NCI-H69 (cell line): Measurements from ENCODE around the gene DGKA.
A peak's percentile ranks its signal among the peaks of the same experiment; 100 is the strongest.
"Not testable (repeated sequence)": the region's sequence is repeated elsewhere in the genome, so short reads cannot be mapped to it uniquely, and the experiment has no call there.

ENCODE experiments used
- DNase-seq: peaks from one replicate; lab custom pipeline; 2025; lab: John Stamatoyannopoulos, UW

DGKA gene

DNA sequence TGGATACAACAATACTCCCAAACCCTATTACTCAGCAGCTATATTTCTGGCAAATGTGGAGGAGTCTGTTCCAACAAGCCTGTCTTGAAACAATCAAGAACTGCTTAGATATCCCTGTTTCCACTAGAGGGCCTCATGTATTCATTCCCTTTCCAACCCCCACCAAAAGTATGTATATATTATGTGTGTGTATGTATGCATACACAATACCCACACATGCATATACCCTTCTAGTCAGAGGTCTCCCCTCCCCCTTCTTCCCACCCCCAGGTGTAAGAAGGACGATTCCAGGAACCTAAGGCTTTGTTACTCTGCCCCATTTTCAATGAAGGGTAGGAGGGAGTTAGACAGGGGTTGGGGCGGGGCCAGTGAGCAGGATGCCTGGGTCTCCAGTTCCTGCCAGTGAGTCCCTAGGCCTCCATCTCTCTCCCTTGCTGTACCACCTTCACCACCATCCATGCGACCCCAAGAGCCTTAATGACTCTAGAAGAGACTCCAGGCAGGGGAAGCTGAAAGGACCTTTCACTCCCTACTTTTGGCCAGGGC is at the start of gene DGKA:
DGKA (plus strand) TSS at position 392 of the 546 bp plus-strand sequence. CDS start 5,342 bp downstream, outside the sequence.
- peak; percentile 77 for DNase-seq

DNA sequence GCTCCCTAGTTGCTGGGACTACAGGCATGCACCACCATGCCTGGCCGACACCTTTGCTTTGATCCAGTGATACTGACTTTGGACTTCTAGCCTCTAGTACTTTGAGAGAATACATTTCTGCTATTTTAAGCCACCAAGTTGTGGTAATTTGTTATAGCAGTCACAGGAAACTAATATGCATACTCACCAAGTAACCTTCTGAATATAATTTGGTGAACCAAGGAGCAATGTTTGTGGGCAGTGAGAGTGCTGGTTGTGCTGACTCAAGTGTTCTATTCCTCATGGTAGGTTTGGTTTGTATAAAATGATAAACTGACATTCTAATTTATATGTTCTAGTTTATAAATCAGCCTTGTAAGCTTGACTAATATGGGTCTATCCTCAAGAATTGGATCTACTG is 45.8 kb upstream of the DGKA start:
- DNase-seq = no peak

DNA sequence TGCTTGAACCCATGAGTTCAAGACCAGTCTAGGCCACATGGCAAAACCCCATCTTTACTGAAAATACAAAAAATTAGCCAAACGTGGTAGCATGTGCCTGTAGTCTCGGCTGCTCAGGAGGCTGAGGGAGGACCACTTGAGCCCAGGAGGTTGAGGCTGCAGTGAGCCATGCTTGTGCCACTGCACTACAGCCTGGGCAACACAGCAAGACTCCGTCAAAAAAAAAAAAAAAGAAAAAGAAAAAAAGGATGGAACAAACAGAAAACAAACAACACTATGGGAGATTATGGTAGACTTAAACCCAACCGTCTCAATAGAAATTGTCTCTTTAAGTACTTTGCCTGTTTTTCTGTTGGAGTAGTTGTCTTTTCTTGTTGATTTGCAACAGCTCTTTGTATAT is 39.7 kb upstream of the DGKA start:
- DNase-seq = no peak

DNA sequence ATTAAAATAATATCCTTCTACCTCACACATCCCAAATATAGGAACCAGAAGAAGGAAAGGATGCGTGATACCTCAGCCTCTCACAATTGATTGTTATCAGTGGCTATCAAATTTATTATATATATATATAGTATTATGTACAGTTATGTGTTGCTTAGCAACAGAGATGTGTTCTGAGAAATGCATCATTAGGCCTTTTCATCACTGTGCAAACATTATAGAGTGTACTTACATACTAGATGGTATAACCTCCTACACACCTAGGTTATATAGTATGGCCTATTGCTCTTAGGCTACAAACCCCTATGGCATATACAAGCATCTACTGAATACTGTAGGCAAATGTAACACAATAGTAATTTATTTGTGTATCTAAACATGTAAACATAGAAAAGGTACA is 37.2 kb upstream of the DGKA start:
- DNase-seq = no peak

DNA sequence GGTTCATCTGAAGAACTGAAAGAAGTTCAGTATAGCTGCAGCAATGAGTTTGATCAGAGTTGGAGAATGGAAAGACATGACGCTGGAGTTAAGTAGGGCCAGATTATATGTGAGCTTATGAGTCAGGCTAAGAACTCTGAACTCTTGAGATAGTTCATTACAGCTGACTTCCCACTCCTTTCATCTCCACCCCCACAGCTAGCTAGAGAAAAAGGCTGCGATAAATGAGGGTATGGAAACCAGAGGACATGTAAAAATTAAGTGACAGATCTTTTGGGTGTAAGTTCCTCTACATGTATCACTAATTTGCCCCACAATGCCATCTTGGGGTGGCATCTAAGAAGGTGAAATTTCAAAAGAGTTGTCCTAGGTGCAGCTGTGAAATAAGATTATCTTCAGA is 31.9 kb upstream of the DGKA start:
- no peak for DNase-seq

DNA sequence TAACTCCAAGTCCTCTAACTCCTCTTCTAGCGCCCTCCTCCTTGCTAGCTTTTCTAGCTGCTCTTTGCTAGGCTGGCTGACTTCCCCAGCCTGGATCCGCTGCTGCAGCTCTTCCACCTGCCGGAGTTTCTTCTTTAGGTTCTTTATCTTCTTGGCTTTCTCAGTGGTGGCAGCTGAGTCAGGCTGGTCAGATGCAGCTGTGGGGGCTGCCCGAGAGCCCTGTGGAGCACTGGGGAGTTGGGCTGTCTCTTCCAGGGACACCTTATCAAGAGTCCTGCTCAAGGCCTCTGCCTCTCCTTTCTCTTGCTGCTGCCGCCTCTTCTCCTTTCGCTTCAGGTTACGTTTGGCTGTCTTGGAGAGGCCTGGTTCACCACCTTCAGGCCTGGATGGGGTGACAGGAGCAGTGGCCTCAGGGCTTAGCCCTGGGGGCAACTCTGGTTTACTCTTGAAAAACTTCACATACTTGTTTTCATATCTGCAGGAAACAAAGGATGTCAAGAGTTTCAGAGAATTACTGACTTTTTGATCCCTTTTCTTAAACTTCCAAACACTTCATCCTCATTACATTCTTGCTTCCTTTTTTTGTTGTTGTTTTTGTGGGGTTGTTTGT is 29.0 kb upstream of the DGKA start:
- DNase-seq = no peak

DNA sequence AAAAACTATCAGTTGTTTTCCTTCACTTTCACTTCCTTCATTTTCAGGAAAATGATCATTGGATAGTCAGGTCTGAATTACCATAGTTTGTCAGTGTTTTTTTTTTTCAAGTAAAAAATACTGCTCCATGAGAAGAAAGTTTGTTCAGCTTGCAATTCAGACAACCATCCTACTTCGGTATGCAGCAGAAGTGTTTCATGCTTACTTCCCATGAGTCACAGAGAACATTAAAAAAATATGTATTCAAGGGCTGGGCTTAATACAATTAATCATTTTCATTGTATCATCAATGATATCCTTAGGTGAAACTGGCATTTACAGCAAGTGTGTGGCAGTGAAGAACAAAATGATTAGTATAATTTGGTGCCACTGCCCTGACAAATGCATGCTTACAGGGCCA is 24.9 kb upstream of the DGKA start:
- DNase-seq = no peak

DNA sequence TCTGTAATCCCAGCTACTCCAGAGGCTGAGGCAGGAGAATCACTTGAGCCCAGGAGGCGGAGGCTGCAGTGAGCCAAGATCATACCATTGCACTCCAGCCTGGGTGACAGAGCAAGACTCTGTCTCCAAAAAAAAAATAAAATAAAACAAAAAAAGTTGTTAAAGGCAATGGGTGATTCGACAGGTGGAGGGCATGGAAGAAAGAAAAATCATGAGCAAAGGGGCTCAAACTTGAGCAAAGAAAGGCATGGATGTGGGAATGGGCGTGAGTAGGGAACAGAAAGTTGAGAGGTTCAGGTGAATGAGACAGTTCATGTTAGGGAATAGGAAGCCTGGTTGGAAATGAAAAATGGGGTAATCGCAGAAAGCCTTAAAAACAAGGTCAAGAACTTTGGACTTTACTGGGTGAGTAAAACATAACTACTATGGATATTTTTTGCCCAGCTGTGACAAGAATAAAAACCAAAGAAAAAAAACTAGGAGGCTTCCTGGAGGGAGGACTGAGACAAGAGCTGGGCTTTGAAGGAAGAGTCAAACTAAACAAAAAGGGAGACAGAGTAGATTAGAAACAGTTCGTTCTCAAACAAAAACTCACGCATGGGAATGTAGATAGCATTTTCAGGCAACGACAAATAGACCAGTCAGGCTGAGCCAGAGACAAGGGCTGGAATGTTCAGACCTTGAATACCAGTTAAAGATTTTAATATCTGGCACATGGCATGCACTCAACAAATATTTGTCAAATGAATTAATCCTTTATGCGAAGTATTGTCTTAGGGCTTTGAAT is 22.0 kb upstream of the DGKA start:
- no peak for DNase-seq

DNA sequence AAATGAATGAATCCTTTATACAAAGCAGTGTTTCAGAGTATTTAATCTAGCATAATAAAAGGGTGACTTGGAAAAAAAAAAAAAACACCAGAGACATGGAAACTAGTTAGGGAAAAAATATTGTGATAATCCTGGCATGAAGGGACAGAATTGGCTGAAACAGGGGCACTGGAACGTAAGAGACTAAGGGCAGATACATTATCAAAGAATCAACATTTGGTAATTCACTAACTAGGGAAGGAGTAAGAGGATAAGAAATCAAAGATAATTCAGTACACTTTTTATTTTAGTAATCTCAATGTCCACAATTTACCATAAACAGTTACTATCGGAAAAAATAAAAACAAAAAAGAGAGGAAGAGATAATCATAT is 21.5 kb upstream of the DGKA start:
- DNase-seq = no peak

DNA sequence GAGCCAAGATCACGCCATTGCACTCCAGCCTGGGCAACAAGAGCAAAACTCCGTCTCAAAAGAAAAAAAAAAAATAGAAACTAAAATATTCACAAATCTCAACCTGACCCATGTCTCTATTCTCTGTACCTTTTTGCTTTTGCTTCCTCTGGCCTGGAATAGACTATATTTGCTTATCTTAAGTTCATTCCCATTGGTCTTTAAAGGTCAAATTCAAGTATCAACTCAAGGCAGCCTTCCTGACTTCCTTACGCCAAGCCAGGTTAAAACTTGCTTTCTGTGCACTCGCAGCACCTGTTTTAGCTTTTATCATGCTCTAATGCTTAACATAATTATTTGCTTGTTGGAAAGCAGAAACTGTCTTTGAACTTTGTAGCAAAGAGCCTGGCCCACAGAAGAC is 18.1 kb upstream of the DGKA start:
- no peak for DNase-seq

DNA sequence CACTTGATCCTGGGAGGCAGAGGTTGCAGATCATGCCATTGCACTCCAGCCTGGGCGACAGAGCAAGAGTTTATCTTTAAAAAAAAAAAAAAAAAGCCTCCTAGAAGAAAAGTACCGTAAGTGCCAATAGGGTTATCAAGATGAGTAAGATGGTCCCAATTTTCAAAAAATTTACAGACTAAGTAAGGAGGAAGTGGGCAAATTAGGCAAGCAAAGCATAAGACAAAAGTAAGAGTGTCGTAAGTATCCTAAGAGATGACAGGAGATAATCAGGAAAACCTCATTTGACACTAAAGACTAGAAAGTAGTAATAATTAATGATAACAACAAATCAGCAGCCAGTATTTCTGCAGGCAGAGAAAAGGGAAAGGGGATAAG is 15.5 kb upstream of the DGKA start:
- no peak for DNase-seq

DNA sequence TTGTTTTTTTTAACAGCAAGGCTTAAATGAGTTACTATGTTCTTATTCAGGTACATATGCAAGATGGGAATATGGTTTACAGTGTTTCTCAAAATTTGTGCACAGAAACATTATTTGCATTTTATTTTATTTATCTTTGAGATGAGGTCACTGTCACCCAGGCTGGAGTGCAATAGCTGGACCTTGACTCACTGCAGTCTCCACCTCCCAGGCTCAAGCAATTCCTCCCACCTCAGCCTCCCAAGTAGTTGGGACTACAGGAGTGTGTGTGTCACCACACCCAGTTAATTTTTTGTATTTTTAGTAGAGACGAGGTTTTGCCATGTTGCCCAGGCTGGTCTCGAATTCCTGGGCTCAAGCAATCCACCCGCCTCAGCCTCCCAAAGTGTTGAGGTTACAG is 11.9 kb upstream of the DGKA start:
- DNase-seq = not testable (repeated sequence)

DNA sequence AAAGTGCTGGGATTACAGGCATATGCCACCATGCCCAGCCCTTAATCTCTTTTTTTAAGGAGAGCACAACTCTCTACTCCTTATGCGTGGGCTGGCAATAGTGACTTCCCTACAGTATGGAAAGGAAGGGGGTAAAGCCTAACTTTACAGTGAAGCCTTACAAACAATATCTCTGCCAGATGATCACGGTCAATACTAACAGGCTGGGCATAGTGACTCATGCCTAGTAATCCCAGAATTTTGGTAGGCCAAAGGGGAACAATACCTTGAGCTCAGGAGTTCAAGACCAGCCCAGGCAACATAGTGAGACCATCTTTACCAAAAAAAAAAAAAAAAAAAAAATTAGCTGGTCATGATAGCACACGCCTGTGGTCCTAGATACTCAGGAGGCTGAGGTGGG is 8.8 kb upstream of the DGKA start:
- DNase-seq = no peak

DNA sequence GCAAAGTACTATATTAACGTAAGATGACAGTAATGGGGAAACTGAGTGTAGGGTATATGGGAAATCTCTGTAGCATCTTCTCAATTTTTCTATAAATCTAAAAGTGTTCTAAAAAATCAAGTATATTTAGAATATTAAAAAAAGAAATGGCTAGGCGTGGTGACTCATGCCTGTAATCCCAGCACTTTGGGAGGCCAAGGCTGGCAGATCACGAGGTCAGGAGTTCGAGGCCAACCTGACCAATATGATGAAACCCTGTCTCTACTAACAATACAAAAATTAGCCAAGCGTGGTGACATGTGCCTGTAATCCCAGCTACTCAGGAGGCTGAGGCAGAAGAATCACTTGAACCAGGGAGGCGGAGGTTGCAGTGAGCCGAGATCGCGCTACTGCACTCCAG is 7.3 kb upstream of the DGKA start:
- DNase-seq = not testable (repeated sequence)

DNA sequence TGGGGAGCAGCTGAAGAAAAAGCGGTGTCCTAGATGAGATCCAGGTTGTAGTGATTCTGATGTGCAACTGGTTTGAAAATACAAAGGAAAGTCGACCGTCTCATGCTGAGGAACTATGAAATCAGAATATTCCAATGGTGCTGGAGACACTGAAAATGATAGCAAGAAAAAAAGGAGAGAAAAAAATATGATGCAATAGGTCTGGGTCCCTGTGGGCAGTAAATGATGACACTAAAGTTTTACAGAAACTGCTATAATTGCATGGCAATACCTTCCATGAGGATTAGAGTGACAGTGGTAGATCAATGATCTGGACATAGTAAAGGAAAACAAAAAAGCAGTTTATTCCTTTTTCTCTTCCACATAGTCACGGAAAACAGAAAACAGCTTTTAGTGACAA is 5.6 kb upstream of the DGKA start:
- no peak for DNase-seq

DNA sequence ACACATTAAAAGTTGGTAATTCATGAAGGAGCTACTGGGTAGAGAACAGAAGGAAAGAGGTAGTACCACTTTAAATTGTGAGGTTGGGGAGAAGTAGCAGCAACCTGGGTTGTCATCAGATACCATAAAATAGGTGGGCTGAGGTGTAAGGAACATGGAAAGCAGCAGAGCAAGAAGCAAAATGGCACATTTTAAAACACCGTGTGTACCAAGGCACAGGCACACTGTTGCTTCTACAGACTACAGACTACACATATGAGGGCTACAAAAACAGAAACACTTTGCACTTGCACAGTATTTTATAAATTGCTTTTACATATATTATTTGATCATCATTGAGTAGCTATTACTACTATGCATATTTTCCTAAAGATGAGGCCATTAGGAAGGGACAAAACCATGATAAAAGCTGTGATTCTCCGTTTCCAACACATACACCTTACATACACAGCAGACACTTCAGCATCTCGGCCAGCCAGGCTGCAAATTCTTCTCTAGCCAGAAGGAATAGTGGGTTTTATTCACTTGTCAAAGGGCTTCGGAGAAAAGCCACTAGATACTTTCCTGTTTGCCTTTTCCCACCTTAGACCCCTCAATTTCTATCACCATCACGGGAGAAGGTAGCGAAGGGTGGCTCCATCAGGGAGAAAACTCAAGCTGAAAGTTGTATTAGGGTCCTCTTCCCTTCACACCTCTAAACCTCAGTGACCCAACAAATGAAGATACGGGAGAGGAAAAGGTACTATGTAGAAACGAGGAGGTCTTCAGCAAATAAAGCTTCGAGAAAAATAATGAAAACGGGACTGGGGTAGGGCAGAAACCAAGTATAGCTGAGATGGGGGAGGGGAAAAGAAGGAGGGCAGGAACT is 4.9 kb upstream of the DGKA start:
- peak; percentile 42 for DNase-seq

DNA sequence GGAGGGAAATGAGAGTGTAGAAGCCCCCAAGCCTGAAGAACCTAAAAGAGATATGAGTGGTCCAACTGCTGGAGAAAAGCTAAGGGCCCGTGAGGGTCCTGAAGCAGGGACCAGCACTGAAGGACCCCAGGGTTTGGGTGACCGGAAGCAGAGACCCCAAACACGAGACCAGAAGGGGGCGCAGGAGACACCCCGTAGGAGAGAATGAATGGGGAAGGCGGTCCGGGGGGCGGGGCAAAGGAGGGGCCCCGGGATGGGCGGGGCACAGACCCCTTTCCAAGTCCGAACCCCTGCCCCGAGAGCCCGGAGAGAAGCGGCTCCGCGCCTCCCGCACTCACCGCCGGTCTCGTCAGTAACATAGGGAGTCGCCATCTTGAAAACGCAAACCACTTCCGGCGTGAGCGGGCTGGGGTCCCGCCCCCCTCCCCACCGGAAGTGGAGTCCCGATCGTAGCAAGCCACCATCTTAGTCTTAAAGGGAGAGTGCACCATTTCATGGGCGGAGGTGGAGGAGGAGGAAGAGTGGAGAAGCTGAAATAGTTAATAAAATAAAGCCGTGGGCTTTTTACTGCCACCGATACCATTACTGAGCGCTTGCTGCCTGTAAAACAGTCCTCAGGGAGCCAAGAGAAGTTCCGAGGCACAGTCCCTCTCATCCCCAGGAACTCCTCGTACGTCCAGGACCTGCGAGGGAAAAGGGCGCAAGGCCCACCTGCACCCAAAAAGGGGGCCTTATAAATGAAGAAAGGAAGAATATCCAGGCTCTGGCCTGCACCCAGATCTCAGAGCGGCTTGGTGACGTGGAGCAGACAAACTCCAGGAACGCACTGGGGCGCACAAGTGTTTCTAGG is 4.0 kb upstream of the DGKA start:
- peak; percentile 96 for DNase-seq

DNA sequence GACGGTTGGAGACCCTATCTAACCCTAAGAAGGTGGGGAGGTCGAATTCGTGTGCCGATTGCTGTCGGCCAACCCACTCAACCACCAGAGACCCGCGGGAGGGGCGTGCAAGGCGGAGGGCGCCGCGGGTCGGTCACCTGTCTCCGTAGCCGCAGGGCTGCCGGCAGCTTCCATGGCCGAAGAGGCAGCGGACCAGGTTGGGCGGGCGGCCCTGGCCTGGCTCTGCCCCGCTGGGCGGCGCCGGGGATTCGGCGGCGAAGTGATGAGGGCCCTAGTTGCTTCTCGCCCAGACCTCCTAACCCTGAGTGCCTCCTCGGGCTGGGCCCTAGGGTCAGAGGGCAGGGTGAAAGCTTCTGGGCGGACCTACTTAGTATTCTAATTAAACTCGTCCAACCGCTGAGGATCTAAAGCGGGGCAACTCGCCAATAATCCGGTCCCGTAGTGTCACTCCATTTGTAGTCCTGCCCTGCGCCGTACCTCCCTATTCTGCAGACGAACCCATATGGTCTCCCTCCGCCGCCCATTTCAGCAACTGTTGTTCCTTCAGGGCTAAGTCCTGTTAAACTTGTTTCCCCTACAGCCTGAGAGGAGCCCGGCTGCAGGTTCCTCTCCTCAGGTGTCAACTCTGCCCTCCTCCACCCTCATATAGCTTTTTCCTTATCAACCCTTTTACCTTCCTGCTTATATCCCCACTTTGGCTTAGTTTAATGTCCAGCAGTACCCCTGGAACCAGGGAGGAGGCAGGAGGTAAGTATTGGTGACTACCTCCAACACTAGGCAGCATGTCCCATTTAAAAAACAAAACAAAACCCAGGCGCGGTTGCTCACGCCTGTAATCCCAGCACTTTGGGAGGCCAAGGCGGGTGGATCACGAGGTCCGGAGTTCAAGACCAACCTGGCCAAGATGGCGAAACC is 3.1 kb upstream of the DGKA start, which contains the start of gene PYM1:
PYM1 (minus strand) TSS at position 307 of the 915 bp plus-strand sequence; CDS start at position 174, 133 bp downstream.
- peak; percentile 78 for DNase-seq

DNA sequence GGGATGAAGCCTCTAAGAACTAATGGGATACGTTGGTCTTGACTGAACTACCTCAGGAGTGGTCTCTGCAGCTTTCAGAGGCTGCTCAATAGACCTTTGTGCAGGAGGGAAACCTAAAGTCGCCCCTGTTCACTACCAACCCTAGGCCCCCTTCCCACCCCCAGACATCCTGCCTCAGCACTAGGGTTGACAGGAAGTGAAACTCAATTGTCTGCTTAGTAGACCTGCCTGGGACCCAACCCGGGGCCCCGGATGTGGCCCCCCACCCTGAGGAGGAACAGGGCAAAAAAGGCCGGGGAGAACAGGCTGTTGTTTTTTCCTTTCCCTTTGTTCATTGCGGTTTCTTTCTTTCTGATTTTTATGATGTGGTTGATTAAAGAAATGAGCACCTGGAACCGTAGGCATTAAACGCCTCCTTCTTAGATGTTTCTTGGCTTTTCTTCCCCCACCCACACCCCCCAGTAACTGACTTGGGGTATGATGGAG is 1.6 kb upstream of the DGKA start:
- no peak for DNase-seq

DNA sequence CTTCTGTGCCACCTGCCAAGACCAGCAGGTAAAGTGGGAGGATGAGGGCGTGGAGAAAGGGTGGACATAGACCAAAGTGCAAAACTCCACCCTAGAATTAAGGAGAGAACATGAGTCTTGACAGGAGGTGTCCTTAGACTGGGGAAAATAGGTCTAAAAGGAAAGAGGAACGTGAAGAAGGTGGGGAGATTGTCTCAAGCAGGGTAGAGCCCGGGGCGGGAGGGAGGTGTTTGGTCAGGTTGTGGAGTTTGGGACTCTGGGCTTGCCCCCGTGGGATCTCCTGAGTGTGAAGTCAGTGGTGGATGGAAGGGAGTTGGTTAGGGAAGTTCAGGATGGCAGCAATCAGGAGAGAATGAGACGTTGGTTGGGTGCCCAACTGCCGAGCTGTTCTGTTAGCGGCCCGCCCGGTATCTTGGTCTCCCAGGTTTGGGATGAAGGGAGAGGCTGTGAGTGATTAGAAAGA is 386 bp downstream of the DGKA start:
- no peak for DNase-seq
